ENCODE results near the gene PPM1K.

Gene PPM1K

DNA sequence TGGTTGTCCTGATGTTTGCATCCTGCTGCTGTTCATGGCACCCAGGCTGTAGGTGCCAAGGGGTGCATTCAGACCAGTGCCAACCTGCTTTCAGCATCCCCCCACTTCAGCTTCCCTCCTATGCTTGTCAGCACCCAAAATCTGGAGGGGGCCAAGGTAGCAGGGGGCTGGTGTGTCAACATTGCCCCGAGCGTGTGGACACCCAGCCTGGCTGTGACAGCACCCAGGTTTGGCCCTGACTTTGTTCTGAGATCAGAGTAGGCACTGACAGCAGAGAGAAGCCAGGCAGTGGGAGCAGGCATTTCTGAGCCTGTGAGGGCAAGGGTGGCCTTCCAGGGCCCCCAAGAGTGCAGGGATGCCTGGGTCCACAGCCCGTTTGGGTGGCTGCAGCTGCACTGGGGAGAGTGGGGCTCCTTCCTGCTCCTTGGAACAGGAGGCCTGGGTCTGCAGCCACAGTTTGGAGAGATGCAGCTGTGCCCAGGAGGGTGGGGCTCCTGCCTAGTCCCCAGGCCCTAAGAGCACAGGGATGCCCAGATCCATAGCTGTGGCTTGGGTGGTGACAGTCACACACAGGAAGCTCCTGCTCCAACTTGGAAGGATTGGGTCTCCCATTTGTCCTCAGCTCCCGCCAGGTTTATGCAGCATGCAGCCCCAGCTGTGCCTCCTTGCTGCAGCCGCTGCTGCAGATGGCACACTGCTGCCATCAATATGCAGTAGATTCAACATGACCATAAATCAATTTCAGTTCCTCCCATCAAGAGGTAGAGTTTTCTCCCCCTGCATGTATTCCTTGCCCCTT is 12.3 kb upstream of the PPM1K start:
- Histone ChIP-seq H3K4me1 (no peaks in the 10 kb centered on the region), H3K9me3 (no peaks in the 10 kb centered on the region), H3K36me3 (no peaks in the 10 kb centered on the region), H3K4me3 (ENCODE audit: low read depth, low read length) (no peak overlapping the region), H3K27me3 (no peaks in the 10 kb centered on the region)
- TF ChIP-seq, protein P1, sequence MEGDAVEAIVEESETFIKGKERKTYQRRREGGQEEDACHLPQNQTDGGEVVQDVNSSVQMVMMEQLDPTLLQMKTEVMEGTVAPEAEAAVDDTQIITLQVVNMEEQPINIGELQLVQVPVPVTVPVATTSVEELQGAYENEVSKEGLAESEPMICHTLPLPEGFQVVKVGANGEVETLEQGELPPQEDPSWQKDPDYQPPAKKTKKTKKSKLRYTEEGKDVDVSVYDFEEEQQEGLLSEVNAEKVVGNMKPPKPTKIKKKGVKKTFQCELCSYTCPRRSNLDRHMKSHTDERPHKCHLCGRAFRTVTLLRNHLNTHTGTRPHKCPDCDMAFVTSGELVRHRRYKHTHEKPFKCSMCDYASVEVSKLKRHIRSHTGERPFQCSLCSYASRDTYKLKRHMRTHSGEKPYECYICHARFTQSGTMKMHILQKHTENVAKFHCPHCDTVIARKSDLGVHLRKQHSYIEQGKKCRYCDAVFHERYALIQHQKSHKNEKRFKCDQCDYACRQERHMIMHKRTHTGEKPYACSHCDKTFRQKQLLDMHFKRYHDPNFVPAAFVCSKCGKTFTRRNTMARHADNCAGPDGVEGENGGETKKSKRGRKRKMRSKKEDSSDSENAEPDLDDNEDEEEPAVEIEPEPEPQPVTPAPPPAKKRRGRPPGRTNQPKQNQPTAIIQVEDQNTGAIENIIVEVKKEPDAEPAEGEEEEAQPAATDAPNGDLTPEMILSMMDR (IDR thresholded peaks at IDR 0.05; ENCODE audit: low read depth, low read length): no peak
- DNase-seq: no peak

DNA sequence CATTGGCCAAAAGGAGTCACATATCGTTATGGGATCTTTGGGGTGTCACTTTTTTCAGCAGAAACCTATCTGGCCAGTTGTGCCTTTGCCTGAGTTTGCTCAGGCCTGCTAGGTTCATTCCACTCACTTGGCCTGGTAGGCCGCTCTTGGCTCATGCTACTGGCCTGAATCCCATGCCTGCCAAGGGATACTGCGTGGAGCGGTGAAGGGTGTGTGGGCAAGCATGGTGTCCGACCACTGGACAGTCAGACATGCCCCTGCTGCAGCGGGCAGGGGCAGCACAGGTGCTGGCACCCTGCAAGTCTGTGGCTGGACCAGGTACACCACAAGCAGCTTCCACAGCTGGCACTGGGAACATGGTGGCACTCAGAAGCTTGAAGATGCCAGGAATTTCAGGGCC is 11.3 kb upstream of the PPM1K start:
- no peaks in the 10 kb centered on the region for H3K4me1 ChIP-seq
- H3K27me3 ChIP-seq: no peaks in the 10 kb centered on the region
- no peak for DNase-seq
- no peaks in the 10 kb centered on the region for H3K9me3 ChIP-seq
- H3K36me3 ChIP-seq: no peaks in the 10 kb centered on the region
- TF ChIP-seq, protein P1 (IDR thresholded peaks at IDR 0.05; ENCODE audit: low read depth, low read length): no peak
- H3K4me3 ChIP-seq (ENCODE audit: low read depth, low read length): no peak overlapping the region

DNA sequence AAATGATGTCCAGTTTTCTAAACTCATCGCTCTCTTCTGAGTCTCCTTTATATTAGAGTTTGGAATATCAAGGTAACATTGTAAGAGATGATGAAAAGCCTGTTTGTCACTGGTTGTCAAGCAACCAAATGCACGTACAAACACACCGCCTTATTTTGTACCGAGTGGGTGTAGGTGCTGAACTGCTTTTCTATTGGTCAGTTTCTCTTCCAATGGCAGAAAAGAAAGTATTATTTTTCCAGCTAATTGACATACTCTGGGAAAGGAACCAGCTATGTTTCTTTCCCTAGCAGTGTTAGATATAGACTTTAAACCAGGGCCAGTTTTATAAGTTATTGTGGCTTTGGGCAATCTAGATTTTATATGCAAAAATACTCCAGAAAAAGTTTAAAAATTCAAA is 6.6 kb upstream of the PPM1K start:
- no peak overlapping the region for H3K4me3 ChIP-seq (ENCODE audit: low read depth, low read length)
- no peaks in the 10 kb centered on the region for H3K27me3 ChIP-seq
- H3K4me1 ChIP-seq: no peaks in the 10 kb centered on the region
- no peaks in the 10 kb centered on the region for H3K36me3 ChIP-seq
- no peaks in the 10 kb centered on the region for H3K9me3 ChIP-seq
- no peak for DNase-seq
- TF ChIP-seq, protein P1 (IDR thresholded peaks at IDR 0.05; ENCODE audit: low read depth, low read length): no peak

DNA sequence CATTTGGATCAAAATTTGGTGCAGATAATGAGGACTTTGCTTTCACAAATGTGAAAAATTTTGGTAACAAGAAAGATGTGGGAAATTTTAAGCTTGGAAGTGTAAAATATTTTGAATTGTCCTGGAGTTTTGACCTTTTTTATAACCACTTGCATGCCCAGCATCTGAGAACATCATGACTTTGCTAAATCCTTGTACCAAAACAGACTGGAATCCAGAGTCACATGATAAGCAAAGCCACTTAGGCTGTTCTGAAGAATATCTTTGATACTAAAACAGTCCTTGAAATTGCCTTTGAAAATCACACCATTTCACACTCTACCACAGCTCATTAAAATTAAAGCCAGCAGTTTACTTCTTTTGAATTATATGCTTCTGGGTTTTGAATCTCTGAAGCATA is 2.5 kb upstream of the PPM1K start:
- Histone ChIP-seq H3K4me1 (no peaks in the 10 kb centered on the region), H3K36me3 (no peaks in the 10 kb centered on the region), H3K4me3 (ENCODE audit: low read depth, low read length) (no peak overlapping the region), H3K9me3 (no peaks in the 10 kb centered on the region), H3K27me3 (peaks cover 15% of the 10 kb centered on the region)
- TF ChIP-seq, protein P1 (IDR thresholded peaks at IDR 0.05; ENCODE audit: low read depth, low read length): no peak
- DNase-seq: no peak

DNA sequence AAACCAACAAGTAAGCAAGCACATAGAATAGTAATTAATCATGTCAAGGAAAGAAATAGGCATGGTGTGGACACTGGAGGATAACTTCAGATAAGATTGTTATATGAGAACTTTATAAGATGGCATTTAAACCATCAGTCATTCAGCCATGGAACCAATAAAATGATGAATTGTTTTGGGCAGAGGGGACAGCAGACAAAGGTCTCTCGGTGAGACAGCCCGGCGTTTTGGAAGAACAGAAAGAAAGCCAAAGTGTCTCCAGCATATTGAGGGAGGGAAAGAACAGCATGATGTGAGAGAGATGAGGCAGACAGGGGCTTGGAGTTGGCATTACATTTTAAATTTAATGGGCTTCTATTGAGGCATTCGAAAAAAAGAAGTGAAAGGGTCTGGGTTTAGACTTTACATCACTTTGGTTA is 883 bp upstream of the PPM1K start:
- Histone ChIP-seq H3K27me3 (peaks cover 15% of the 10 kb centered on the region), H3K9me3 (no peaks in the 10 kb centered on the region), H3K36me3 (no peaks in the 10 kb centered on the region), H3K4me1 (no peaks in the 10 kb centered on the region), H3K4me3 (ENCODE audit: low read depth, low read length) (peak overlapping the region; percentile 59)
- DNase-seq: no peak
- TF ChIP-seq, protein P1 (IDR thresholded peaks at IDR 0.05; ENCODE audit: low read depth, low read length): no peak

DNA sequence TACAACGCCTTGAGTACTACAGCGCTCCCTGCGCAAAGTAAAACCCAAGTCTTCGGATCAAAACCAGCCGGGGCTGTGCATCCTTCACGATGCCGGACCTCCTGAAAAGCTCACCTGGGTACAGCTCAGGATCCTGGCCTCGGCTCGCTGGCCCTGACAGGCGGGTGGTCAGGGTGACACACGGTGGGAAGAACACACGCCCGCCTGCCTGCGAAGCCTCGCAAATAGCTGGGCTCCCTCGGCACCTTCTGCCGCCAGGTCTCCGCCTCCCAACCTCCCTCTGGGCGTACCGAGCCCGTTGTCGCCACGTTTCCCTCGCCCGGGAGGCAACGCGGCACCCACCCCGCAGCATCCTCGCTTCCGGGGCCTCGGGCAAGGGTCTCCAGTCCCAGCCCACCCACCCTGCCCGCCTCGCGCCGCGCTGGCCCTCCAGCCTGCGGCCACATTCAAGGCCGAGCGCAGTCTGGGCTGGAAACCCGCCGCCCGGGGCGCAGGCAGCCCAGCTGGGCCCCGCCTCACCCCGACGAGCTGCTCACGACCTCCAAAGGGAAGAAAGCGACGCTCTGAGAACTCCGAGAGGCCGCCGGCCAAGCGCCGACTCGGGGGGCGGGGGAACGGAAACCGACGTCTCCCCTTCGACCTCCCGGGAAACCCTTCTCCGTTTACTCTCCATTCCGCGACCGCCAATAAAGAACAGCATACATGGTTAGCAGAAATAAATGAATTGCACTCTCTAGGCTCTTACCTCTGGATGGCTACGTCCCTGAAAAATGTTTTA is 511 bp downstream of the PPM1K start:
- Histone ChIP-seq H3K27me3 (peaks cover 15% of the 10 kb centered on the region), H3K36me3 (no peaks in the 10 kb centered on the region), H3K9me3 (no peaks in the 10 kb centered on the region), H3K4me3 (ENCODE audit: low read depth, low read length) (peak overlapping the region; percentile 86), H3K4me1 (no peaks in the 10 kb centered on the region)
- peak; percentile 53 for DNase-seq
- TF ChIP-seq, protein P1 (IDR thresholded peaks at IDR 0.05; ENCODE audit: low read depth, low read length): no peak

Measured in BE2C (cell line).